ENCODE data around the gene FEZF2.

The FEZF2 gene

GRCh38 chr3:62371720-62372591, 1.4 kb downstream of the FEZF2 start:
- DNase-seq, result no peak

DNA sequence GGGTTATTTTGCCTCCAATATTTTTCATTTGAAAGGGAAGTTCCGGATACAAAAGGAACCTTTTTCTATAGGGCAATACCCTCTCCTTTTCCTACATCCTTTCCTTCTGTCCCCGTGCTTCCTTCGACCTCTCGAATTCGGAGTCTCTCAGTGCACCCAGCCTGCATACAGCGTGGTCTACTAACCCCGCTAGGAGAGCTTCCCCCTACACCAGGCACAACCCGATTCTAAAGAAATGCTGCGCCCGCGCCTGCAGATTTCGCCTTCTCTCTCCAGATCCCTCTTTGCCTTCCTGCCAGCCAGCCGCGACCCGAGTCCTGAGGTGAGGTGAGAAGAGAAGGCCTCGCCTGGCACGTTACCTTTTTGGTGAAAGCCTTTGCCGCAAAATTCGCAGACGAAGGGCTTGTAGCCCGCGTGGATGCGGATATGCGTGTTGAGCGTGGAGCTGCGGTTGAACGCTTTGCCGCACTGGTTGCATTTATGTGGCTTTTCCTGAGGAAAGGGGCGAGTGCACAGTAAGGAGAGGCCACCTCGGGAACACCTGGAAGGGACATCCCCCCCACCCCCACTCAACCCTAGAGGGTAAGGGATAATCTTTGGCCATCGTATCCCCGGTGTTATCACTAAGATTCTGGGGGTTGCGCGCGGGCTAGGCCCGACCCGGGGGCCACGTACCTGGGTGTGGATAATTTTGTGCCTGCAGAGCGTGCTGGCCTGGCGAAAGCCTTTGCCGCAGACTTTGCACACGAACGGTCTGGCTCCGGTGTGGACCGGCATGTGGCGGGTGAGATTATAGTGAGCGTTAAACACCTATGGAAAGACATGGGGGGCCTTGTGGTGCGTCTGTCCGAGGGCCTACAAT, 2.3 kb downstream of the FEZF2 start:
- DNase-seq, result no peak

GRCh38 chr3:62370112-62370857, 3.1 kb downstream of the FEZF2 start:
- no peak for DNase-seq

DNA sequence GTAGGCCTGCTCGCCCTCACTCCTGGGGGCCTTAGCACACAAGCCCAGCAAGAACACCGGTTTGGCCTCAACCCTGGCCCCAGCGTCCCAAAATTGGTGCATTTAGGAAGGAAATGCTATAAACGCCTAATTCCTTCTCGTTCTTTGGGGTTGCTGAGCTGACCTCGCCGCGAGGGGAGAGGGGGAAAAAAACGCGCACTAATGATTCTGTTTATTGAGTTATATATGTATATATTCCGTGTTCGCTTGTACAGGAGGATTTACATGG, 3.9 kb downstream of the FEZF2 start:
- no peak for DNase-seq

GRCh38 chr3:62368705-62369475, 4.5 kb downstream of the FEZF2 start:
- no peak for DNase-seq

DNA sequence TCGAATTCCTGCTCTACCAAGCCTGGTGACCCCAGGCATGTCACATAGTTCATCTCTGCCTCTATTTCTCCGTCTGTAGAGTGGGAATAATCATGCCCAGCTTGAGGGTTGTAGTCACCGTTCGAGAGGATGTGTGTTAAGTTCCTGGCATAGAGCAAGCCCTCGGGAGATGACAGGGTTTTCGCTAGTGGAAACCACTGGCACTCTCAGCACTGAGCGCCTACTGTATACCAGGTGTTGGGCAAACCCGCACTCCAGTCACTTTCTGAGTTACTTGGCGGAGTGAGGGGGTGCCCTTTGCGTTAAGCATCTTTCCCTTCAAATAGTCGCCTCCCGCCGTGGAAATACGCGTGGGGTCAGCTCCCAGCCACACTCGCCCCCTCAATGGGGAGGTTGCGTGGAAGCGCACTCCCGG, 5.1 kb downstream of the FEZF2 start:
- no peak for DNase-seq

DNA sequence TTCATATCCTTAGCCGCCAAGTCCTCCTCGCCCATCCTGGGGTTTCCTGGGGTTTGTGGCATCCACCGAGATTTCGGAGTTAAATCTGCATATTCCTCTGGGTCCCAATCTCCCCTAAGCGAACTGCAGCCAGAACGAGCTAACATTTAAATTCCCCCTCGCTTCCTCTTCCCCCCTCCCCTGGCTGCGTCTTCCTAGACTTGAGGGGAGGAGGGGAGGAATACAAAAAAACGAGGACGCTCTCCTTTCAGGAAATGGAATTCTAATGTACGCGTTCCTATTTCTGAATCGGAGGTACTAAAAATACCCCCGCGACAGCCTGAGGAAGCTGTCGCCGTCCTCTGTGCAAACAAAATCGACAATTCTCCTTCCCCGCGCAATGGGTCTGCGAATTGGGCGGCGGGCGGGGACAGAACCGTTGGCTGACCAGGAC, 5.6 kb downstream of the FEZF2 start:
- no peak for DNase-seq

DNA sequence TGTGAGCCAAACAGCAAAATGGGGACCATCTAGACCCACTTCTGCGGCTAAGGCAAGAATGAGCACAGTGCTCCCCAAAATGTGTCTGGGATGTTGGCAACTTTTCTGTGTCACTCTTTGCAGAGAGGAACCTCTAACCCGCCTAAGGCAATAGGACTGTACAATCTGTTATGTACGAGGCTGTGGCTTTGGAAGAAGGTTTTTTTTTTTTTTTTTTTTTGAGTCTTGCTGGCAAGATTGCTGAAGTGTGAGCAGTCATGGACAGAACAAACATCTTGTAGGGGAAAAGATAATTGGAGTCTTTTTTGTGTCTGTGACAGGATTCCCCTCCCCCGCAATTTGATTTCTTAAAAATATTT, 7.2 kb downstream of the FEZF2 start:
- DNase-seq, result no peak

DNA sequence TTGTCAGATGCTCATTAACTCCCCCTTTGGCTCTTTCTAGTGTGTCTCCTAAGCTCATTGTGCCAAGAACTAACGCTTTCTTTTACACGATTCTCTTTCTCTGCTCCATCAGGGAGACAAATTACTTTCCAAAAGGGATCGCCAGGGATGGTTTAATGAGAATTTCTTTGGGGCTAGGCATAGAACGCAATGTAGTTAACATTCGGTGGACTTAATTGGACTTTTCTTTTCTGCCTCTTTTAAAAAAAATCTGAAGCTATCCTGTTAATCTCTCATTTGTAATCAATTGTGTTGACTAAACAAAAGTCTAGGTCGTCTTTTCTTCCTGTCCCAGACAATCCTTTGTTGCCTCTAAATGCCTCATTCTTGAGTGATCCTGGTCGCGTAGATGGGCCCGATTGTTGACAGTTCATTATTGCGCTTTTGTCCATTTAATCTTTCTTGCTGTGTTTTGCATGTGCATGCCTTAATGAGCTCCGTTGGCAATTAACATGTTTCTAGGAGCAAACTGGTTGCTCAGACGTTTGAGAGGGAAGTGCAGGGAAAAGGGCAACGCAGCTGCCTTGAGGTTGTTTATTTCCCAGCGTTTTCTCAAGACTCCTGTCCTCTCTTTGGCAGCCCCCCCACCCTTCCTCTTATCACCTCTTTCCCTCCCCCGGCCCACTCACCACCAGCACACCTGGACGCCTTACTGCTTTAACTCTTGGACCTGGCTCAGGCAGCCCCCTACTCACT, 7.8 kb downstream of the FEZF2 start:
- DNase-seq, result no peak

- no peak for DNase-seq
Measured at GRCh38 chr3:62364191-62364590, 9.2 kb downstream of the FEZF2 start.

DNA sequence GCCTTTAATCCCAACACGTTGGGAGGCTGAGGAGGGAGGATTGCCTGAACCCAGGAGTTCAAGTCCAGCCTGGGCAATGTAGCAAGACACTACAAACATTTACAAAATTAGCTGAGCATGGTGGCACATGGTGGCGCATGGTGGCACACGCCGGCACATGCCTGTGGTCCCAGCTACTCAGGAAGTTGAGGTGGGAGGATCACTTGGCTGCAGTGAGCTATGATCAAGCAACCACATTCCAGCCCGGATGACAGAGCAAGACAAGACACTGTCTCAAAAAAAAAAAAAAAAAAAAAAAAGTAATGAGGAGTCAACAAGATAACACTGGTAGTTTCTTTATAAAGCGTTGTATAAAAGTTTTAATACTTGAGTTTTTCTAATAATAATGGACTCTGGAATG, 10.1 kb downstream of the FEZF2 start:
- DNase-seq, result no peak

DNA sequence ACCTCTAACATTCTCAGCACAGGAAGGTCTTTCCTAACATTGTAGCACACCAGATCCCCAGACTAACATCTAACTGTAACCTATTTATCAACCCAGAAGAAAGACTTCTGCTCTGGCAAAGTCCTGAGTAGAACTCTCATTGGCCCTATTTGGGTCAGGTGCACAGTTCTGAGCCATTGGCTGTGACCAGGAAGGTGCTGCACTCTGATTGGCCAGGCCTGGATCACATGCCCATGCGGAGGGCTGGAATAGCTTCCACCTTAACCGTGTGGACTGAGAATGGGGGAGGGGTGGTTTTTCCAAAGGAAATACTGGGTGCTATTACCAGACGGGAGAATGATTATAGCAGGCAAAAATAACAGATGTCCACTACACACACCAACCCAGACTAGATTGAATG, 11.5 kb downstream of the FEZF2 start:
- no peak for DNase-seq

GRCh38 chr3:62361261-62361660, 12.1 kb downstream of the FEZF2 start:
- no peak for DNase-seq

DNA sequence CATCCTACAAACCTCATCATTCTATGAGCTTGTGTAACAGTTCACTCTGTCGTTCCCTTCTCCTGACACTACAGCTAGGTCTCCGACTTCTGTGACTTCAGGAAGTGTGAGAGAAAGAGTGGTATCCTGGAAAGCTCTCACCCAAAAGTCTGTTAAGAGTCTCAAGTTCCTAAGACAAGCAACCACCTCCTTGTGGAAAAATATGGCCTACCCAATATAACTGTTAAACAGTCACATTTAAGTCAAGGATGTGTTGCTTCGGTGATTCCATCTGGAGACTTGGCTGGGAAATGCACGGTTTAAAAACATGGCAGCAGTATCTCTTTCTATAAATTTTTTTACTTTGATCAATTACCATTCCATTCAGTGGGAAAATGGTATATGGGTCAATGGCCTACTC, 13.8 kb downstream of the FEZF2 start:
- DNase-seq, result no peak

GRCh38 chr3:62356356-62356755, 17.0 kb downstream of the FEZF2 start:
- no peak for DNase-seq

DNA sequence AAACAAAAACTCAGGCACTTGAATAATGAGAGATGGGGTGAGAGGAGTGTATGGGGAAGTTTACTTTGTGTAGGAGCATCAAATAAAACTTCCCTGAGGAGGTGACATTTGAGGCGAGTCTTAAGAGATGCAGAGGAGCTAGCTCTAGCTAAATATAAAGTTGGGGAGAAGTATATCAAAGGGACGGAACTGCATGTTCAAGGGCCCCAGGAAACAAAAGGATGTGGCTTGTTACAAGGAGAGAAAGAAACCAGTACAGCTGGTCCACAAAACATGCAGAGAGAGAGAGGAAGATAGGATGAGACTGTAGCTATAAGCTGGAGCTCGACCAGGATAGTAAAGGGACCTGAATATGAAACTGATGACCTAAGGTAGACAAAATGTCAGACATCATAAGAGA, 17.6 kb downstream of the FEZF2 start:
- no peak for DNase-seq

DNA sequence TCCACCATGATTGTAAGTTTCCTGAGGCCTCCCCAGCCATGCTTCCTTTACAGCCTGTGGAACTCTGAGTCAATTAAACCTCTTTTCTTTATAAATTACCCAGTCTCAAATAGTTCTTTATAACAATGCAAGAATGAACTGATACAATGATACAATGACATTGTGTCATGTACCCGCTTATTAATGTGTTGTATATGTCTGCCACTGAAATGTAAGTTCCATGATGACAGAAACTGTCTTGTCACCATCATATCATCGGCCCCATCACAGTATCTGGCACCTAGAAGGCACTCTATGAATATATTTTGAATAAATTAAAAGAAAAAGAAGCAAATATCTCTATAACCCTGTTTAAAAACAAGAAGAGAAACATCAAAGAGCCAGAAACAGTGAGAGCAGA, 29.6 kb downstream of the FEZF2 start:
- no peak for DNase-seq

GRCh38 chr3:62335196-62335595, 38.2 kb downstream of the FEZF2 start:
- no peak for DNase-seq

DNA sequence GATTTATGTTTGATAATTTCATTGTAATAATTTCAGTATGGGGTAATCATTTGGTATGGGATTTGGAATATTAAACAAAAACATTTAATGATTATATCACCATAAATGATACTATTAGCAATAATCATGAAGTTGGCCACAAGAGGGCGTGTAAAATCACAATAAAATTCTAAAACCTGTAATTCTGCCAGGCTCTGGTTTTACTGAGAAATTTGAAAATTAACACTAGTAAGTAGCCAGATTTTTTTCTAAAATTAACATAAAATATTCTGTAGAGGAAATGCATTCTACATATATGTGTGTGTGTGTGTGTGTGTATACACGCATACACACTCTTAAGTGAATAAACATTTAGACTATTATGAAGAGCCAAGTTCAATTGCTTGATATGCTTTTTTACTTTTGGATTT, 40.5 kb downstream of the FEZF2 start:
- DNase-seq, result no peak

DNA sequence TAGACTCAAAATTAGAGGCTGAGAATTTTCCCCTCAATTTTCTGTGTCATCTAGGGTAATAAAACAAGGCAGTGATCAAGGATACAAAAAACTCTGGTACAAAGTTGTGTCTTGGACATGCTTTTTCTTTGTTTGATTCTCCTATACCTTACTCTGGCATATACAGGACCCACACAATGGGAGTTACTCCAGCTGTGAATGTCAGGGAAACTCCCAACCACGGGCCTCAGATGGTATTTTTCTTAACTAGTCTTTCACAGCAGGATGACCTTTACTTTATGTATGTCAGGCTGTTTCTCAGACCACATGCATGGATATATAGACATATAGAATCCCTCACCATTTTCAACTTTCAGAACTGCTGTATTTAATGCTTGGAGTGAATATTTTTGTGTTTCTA, 41.3 kb downstream of the FEZF2 start:
- DNase-seq, result no peak

DNA sequence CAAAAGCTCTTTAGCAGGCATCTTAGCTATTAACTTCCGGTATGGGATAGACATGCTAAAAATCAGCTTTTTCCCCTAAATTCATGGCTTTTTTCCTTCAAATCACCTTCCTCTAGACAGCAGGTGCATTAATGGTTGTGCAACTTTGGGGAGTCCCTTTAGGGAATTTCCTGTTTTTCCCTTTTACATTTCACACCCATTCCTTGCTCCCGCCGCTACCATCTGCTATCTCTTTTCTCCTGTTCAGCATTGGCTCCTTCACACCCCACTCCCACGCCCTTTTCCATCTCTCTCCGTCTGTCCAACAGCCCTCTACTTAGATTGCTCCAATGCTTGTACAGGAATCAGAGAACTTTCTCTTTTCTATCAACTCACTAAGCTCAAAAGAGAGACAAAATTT, 43.4 kb downstream of the FEZF2 start:
- DNase-seq, result no peak

- no peak for DNase-seq
Measured at GRCh38 chr3:62325896-62326295, 47.5 kb downstream of the FEZF2 start.
